Natural killer cell (primary cell): ENCODE data around the gene CD151. TPM values are rescaled to one million over a fixed set of nuclear protein-coding genes. Genes with fewer than 3 reads are reported as not detected.

ENCODE experiments used
- ATAC-seq, 3 donors: fragments of 150-1000 bp in 2 of 3; fragments of 200-7000 bp in 1 of 3; cut with Tn5 transposase; 1 replicate in 1 of 3; 2 replicates in 2 of 3; pipeline ENCODE4 v1.10.0; 2021; ENCODE audit warnings: mild to moderate bottlenecking in 2 of 3, moderate library complexity in 2 of 3
- DNase-seq, 2 donors: peaks; one replicate each; pipeline versions ENCODE4 v3.0.0 to v3.0.0-alpha.2; 2013 to 2021; ENCODE audit warnings: mixed read lengths in 1 of 2
- H3K27ac ChIP-seq: one replicate; pipeline ENCODE4 v1.5.1; 2013; ENCODE audit warnings: mild to moderate bottlenecking, low read length
- H3K27me3 ChIP-seq: one replicate; pipeline ENCODE4 v1.6.1; 2013; ENCODE audit warnings: low read length; ENCODE audit not compliant: control insufficient read depth, insufficient read depth
- H3K36me3 ChIP-seq: one replicate; pipeline ENCODE4 v1.6.1; 2013; ENCODE audit warnings: low read length; ENCODE audit not compliant: control insufficient read depth, insufficient read depth
- H3K4me1 ChIP-seq: one replicate; pipeline ENCODE4 v1.6.1; 2013; ENCODE audit warnings: low read length; ENCODE audit not compliant: control insufficient read depth, insufficient read depth
- H3K4me3 ChIP-seq: one replicate; pipeline ENCODE4 v1.5.1; 2013; ENCODE audit warnings: low read length
- H3K9me3 ChIP-seq: one replicate; pipeline ENCODE4 v1.6.1; 2013; ENCODE audit warnings: low read length; ENCODE audit not compliant: control insufficient read depth, insufficient read depth
- H3K27ac Mint-ChIP-seq, 2 donors: one replicate each; pipeline ENCODE4 v1.8.0; 2022; ENCODE audit warnings: mild to moderate bottlenecking in 2 of 2, mixed read lengths in 2 of 2, moderate library complexity in 1 of 2
- H3K27me3 Mint-ChIP-seq, 2 donors: one replicate each; pipeline ENCODE4 v1.8.0; 2022; ENCODE audit warnings: low read depth in 2 of 2, mixed read lengths in 2 of 2
- H3K36me3 Mint-ChIP-seq: one replicate; pipeline ENCODE4 v1.8.0; 2022; ENCODE audit warnings: mixed read lengths
- H3K4me1 Mint-ChIP-seq, 2 donors: one replicate each; pipeline ENCODE4 v1.8.0; 2022; ENCODE audit warnings: mixed read lengths in 2 of 2
- H3K4me3 Mint-ChIP-seq: one replicate; pipeline ENCODE4 v1.8.0; 2022; ENCODE audit warnings: mild to moderate bottlenecking, moderate library complexity, mixed read lengths
- H3K9me3 Mint-ChIP-seq, 2 donors: one replicate each; pipeline ENCODE4 v1.8.0; 2022; ENCODE audit warnings: mixed read lengths in 2 of 2
- WGBS: methylation state at CpG from one replicate; pipeline ENCODE4 v1.1.7; 2013; ENCODE audit warnings: missing lambda C conversion rate; ENCODE audit not compliant: insufficient coverage; 5-methylcytosine and 5-hydroxymethylcytosine counted together
- intact Hi-C: fragments of 100-400 bp; cut with micrococcal nuclease; formaldehyde crosslinking; loops from one replicate; pipeline ENCODE4 v1.14.2; 2022
- total RNA-seq, 4 donors: library from RNA; stranded (reverse); fragments of 120-200 nt in 1 of 4; gene quantifications; one replicate each; pipeline versions ENCODE4 v1.2.3 to v1.2.4, GENCODE V29; 2013 to 2022
- TF ChIP-seq, protein P1 (sequence below): fragments of 200-600 bp; IDR thresholded peaks from one replicate; pipeline ENCODE4 v1.8.0; 2022; ENCODE audit warnings: antibody characterized with exemption

The CD151 gene
- total RNA-seq, 3 donors from 2014 or later (not counting 1 experiment from before 2014, with no cell fraction given), result 40.9 to 68.3 (median 52.9) TPM

DNA sequence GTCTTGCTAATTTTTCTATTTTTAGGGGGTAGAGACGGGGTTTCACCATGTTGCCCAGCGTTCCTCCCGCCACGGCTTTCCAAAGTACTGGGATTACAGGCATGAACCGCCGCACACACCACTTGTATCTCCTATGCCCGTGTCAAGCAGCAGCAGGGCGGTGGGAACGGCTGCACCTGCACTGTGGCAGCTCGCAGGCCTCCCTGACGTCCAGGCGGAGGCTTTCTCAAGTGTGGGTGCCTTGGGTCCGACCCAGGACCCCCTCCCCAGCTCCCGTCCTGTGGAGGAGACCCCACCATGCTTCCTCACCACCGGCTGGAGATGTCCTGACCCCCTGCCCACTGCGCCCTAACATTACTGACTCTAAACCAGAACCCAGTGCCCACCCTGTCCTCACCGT lies 35.6 kb downstream of the CD151 start:
- TF ChIP-seq, protein P1, sequence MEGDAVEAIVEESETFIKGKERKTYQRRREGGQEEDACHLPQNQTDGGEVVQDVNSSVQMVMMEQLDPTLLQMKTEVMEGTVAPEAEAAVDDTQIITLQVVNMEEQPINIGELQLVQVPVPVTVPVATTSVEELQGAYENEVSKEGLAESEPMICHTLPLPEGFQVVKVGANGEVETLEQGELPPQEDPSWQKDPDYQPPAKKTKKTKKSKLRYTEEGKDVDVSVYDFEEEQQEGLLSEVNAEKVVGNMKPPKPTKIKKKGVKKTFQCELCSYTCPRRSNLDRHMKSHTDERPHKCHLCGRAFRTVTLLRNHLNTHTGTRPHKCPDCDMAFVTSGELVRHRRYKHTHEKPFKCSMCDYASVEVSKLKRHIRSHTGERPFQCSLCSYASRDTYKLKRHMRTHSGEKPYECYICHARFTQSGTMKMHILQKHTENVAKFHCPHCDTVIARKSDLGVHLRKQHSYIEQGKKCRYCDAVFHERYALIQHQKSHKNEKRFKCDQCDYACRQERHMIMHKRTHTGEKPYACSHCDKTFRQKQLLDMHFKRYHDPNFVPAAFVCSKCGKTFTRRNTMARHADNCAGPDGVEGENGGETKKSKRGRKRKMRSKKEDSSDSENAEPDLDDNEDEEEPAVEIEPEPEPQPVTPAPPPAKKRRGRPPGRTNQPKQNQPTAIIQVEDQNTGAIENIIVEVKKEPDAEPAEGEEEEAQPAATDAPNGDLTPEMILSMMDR, result no peak
- Histone ChIP-seq H3K9me3 (no peaks in the 10 kb centered on the region), H3K27ac (no peak overlapping the region), H3K4me3 (no peak overlapping the region), H3K27me3 (no peaks in the 10 kb centered on the region), H3K36me3 (no peaks in the 10 kb centered on the region), H3K4me1 (no peaks in the 10 kb centered on the region)
- Mint-ChIP-seq H3K4me1 (no peaks in the 10 kb centered on the region), H3K27ac (no peak overlapping the region), H3K36me3 (no peaks in the 10 kb centered on the region), H3K4me3 (no peak overlapping the region), H3K27me3 (no peaks in the 10 kb centered on the region), H3K9me3 (no peaks in the 10 kb centered on the region)
- ATAC-seq (no peak), DNase-seq (no peak)
- intact Hi-C loops, result no loop called here
- 92% methylated on average over 17 of the region's 17 CpGs for WGBS

DNA sequence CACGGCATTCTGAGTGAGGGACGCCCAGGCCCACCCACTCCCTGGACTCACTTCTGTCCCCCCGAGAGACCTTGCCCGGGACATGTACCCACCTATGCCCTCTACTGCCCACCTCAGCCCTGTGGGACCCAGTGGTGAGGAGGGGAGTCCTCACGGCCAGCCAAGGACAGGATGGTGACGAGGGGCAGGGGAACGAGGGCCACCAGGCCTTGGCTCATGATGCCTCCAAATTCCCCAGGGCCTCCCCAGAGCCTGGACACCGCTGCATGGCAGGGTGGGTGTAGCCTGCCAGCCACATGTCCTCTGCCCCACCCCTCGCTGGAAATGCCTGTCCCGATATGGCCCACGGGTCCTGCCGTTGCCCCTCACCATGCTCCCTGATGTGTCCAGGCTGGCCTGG lies 36.0 kb downstream of the CD151 start:
- Histone ChIP-seq H3K36me3 (no peaks in the 10 kb centered on the region), H3K27me3 (no peaks in the 10 kb centered on the region), H3K4me1 (no peaks in the 10 kb centered on the region), H3K4me3 (no peak overlapping the region), H3K27ac (no peak overlapping the region), H3K9me3 (no peaks in the 10 kb centered on the region)
- no peaks in the 10 kb centered on the region for H3K4me1 Mint-ChIP-seq
- H3K36me3 Mint-ChIP-seq, result no peaks in the 10 kb centered on the region
- WGBS, result 95% methylated on average over 12 of the region's 12 CpGs
- ATAC-seq, result no peak
- no peak overlapping the region for H3K27ac Mint-ChIP-seq
- DNase-seq, result no peak
- intact Hi-C loops, result no loop called here
- TF ChIP-seq, protein P1, result no peak
- H3K27me3 Mint-ChIP-seq, result no peaks in the 10 kb centered on the region
- no peaks in the 10 kb centered on the region for H3K9me3 Mint-ChIP-seq
- no peak overlapping the region for H3K4me3 Mint-ChIP-seq

DNA sequence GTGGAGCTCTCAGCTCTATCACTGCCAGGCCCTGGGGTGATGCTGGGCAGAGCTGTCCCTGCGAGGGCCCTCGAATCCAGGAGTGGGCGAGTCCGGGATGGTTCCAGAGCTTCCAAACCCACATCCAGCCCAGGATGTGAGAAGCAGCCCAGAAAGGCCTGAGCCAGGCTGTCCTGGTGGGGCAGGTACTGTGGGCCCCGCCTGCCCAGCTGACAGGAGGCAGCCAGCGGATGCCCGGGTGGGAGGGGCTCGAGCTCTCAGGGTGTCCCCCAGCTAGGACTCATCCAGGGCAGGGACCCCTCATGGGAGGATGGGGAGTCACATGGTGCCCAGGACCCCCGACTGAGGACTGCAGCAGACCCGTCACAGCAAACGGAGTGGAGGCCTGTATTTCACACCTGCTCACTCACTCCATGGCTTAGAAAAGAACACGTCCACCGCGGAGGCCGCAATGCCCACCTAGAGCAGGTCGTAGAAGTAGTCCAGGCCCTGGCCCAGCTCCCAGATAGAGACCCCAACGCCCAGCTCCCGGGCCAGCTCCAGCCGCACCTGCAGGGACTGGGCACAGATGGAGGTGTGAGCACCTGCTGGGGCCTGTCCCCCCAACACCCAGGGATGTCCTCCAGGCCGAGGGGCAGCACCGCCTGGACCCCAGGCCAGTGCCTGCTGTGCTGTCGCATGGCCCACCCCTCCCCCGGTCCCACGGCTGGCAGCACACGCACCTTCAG lies 36.8 kb downstream of the CD151 start:
- Mint-ChIP-seq H3K9me3 (no peaks in the 10 kb centered on the region), H3K4me3 (no peak overlapping the region), H3K27ac (no peak overlapping the region), H3K36me3 (no peaks in the 10 kb centered on the region), H3K4me1 (no peaks in the 10 kb centered on the region), H3K27me3 (no peaks in the 10 kb centered on the region)
- no peak overlapping the region for H3K4me3 ChIP-seq
- 96% methylated on average over 25 of the region's 25 CpGs for WGBS
- DNase-seq, result no peak
- H3K4me1 ChIP-seq, result no peaks in the 10 kb centered on the region
- intact Hi-C loops, result no loop called here
- TF ChIP-seq, protein P1, result no peak
- H3K27me3 ChIP-seq, result no peaks in the 10 kb centered on the region
- H3K36me3 ChIP-seq, result peaks cover 1% of the 10 kb centered on the region
- no peak overlapping the region for H3K27ac ChIP-seq
- H3K9me3 ChIP-seq, result no peaks in the 10 kb centered on the region
- no peak for ATAC-seq

DNA sequence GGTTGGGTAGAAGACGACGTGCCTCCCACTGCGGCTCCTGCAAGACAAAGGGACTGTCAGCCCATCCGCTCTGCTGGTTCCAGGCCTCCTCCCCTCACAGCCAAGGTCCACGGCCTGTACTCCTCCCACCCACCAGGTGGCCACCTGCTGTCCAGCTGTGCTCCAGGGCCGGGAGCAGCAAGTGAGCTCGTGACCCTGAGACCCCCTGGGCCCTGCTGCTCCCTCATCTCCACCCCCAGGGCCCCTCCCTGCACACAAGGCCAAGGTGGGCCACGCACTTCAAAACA lies 37.3 kb downstream of the CD151 start:
- no peaks in the 10 kb centered on the region for H3K36me3 Mint-ChIP-seq
- Histone ChIP-seq H3K4me1 (no peaks in the 10 kb centered on the region), H3K4me3 (no peak overlapping the region), H3K36me3 (peaks cover 3% of the 10 kb centered on the region), H3K27me3 (no peaks in the 10 kb centered on the region), H3K27ac (no peak overlapping the region), H3K9me3 (no peaks in the 10 kb centered on the region)
- no peaks in the 10 kb centered on the region for H3K4me1 Mint-ChIP-seq
- H3K27me3 Mint-ChIP-seq, result no peaks in the 10 kb centered on the region
- intact Hi-C loops, result no loop called here
- no peak overlapping the region for H3K4me3 Mint-ChIP-seq
- WGBS, result 95% methylated on average over 8 of the region's 8 CpGs
- H3K9me3 Mint-ChIP-seq, result no peaks in the 10 kb centered on the region
- DNase-seq, result no peak
- H3K27ac Mint-ChIP-seq, result no peak overlapping the region
- TF ChIP-seq, protein P1, result no peak
- no peak for ATAC-seq
